Renal pelvis (tissue), 4 donors: Measurements from ENCODE around the gene MRPS16. TPM values are rescaled to one million over a fixed set of nuclear protein-coding genes. Genes with fewer than 3 reads are reported as not detected.

ENCODE experiments used
- DNase-seq: peaks from one replicate; pipeline ENCODE4 v3.0.0-alpha.2; 2013
- polyA plus RNA-seq, 3 donors: library from polyadenylated mRNA; unstranded; fragments of 120-200 nt; gene quantifications; one replicate each; pipeline ENCODE4 v1.2.1, GENCODE V29; 2013; ENCODE audit not compliant: insufficient read length in 3 of 3

MRPS16 gene
- polyA plus RNA-seq, 3 donors, result 82.6 to 89.3 (median 83.0) TPM

DNA sequence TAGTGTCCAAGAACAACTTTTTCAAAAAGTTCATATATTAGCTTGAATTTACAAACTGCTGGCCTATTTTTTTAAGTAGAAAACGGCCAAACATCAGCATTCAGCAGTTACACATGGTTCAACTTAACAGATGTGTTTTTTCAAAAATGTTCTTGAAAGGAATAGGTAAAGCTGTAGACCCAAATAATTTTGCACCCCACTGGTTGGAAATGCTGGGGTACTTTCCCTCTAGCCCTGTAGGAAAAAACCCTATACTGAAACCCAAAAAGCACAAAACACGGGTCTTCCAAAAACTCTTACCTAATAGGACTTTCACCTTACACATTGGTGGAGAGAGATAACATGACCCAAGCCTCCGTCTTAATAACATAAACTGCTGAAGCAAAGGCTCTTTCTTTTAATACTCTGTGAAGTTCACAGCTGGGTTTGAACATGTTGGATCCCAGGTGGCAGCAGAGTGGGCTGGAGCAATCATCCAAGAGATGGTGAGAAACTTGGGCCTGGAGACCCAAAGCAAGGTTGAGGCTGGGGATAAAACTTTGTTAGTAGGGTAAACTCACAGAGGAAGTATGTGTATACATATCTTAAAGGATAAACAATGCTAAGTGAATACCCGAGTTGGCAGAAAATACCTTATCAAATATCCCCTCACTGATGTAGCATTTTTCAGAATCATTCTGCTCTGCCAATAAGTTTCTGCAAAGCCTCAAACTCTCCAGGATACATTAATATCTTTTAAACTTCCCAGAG is 4.8 kb downstream of the MRPS16 start:
- no peak for DNase-seq

DNA sequence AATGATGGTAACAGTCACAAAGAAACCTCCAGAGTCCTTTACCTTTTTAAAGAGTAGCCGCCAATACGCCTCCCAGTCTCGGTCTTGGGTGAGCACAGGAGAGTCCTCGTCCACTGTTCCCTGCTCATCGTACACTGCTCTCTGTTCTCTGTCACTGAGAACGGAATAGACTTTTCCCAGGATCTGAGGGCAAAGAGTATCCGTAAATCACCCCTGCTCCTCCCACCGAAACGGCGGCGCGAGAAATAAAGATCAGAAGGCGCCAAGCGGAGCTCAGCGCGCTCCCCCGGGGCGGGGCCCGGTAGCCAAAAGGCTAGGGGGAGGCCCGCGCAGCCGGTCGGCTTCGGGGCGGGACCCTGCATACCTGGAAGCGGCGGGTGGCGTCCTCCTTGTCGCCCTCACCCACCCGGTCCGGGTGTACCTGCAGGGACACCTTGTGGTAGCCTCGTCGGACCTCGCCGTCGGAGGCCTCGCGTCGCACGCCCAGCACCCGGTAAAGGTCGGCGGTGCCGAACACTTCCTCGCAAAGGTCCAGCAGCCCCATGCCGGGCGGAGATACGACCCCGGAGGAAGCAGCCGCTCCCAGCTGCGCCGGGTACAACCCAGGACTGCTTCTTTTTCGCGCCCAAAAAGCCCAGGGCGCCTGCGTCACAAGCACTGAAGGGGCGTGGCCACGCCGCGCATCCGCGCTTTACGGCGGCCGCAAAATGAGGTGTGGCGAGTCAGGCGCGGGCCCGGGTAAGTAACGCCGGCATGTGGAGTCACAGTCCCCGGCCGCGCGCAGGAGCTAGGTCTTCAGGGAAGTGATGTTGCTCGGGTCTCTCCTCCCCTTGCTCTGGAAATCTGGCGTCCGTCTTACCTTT is 5.6 kb downstream of the MRPS16 start, which contains the start of gene DNAJC9:
TSS of gene DNAJC9 (minus strand) at position 610 of the 863 bp plus-strand sequence. CDS start at position 544, 66 bp downstream.
- DNase-seq, result peak; percentile 96

GRCh38 chr10:73246322-73246645 is 6.2 kb downstream of the MRPS16 start:
- DNase-seq, result no peak

DNA sequence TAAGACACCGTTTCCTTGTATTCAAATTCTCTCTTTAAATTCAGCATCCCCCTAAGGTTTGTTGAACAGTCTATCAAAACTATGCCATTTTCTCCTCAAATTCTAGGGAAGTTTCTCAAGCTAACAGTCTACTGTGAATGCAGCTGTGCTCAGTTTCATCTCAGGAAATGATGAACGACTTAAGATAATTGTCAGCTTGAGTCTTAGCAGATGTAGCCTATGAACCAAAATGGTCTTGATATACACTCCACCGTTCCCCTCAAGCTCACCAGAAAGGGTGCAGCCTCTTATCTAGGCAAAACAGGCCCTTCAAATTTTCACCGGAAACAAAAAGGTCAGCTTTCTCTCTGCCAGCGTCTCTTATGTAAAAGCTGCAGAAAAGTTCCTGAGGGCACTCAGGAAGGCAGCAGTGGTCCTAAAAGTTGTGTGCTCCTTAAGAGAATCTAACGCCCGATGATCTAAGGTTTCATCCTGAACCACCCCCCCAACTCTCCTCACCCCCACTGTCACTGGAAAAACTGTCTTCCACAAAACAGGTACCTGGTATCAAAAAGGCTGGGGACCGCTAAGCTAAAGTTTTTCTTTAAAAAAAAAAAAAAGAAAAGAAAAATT is 7.5 kb downstream of the MRPS16 start:
- DNase-seq, result no peak

- DNase-seq, result no peak
Observed at GRCh38 chr10:73239908-73240307, 12.5 kb downstream of the MRPS16 start.

DNA sequence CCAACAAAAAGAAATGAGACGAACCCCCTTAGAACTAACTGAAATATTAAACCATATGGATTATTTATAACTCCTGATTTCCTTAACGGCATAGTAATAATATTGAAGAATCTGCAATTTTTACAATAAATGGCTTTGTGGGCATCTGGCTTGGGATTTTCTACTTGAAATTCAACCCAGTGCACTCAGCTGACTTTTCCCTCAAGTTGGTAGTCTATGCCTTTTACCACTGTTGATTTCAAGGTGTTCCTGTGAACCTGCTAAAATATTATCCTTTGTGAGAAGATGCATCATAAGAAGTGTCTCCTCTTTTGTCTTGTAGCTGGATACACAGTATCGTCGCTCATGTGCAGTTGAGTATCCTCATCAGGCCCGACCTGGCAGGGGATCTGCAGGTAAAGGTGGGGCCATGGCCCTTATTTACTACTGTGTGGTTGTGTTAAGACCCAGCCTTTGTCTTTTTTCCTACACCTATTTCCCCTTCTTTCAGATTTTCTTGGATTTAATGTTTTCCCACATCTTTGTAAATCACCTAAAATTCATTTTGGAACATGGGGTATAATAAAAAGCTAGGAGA is 13.4 kb downstream of the MRPS16 start:
- DNase-seq, result no peak

- DNase-seq, result no peak
Observed at GRCh38 chr10:73234695-73235094, 17.7 kb downstream of the MRPS16 start.

DNA sequence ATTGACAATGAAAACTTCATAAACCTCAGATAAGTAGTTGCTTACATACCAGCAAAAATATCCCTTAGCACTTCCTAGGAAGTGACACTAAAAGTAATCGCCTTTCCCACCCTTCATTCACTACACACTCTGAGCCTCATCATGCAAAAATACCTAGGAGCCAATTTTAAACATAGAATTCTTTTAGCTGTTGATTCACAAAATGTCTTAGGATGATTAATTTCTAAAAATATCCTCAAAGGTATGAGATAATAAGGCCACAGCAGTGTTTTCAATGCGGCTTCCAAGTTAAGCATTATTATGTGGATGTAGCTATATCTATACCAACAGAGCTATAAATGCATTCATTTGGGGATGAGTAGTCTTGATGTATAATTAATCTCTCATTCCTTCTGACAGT is 18.6 kb downstream of the MRPS16 start:
- DNase-seq, result no peak

DNA sequence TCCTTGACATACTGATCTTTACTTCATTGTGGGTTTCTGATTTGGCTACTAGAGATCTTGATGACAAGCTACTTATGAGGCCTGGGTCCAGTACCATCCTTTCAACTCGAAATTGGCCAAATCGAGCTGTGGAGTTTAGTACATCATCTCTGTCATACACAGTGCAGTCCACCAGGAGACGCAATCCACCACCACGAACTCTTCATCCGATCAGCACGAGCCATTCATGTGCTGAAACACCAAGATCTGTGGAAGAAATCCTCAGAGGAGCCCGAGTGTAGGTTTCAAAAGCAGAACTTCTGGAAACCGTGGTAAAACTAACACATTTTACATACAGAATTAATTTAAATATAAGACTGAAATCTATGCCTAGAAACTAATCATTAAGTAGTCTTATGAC is 19.6 kb downstream of the MRPS16 start:
- DNase-seq, result no peak

DNA sequence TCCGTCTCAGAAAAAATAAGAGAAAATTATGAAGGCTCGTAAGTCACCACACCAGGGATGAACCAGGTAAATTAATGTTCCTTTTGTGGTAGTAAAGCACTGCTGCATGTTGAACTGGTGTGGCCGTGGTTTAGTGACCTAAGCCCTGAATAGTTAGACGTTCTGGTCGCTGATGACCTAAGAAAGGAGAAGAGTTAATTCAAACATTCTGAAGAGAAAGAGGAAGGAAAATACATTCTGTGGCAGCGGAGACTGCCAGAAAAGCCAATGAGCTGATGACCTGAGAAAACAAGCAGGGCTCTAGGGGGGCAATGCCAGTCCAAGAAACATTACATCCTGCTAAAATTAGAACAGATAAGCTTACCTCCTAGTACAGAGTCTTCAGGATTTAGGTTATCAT is 22.9 kb downstream of the MRPS16 start:
- DNase-seq, result no peak

DNA sequence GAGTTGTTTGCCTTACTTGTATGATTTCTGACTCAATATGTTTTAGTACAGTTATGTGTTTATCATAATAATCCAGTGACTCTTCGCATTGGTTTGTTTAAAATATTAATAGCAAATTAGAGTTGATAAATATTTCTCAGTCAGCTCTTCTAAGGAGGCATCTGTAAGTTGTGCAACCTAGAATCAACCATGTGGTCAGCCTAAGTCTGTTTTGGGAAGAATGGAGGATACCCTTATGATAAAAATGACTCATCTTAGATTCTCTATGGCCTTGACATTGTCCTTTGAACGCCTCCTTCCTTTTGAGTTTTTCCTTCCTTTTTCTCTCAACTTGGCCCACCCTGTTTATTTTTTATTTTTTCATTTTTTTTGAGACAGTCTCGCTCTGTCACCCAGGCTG is 24.2 kb downstream of the MRPS16 start:
- no peak for DNase-seq

- no peak for DNase-seq
Observed at GRCh38 chr10:73226663-73227062, 25.8 kb downstream of the MRPS16 start.

DNA sequence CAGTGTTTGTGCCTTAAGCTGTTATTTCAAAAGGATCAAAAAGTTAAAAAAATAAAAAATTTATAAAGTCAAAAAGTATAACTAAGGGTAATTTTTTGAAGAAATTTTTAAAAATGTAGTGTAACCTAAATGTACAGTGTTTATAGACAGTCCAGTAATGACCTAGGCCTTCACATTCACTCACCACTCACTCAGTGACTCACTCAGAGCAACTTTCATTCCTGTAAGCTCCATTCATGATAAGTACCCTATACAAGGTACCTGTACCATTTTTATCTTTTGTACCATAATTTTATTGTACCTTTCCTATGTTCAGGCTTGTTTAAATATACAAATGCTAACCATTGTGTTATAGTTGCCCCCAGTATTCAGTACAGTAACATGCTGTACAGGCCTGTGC is 26.9 kb downstream of the MRPS16 start:
- no peak for DNase-seq

GRCh38 chr10:73220989-73221388 is 31.5 kb downstream of the MRPS16 start:
- no peak for DNase-seq

DNA sequence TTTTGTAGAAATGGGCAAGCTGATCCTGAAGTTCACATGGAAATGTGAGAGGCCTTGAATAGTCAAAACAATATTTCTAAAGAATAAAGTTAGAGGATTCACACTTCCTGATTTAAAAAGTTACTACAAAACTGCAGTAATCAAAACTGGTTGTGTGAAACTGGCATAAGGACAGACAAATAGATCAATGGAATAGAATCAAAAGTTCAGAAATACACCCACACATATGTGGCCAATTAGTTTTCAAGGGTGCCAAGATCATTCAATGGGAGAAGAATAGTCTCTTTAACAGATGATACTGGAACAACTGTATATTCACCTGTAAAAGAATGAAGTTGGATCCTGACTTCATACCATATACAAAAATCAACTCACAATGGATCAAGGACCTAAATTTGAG is 33.1 kb downstream of the MRPS16 start:
- no peak for DNase-seq

- no peak for DNase-seq
Observed at GRCh38 chr10:73218431-73219191, 33.8 kb downstream of the MRPS16 start.

DNA sequence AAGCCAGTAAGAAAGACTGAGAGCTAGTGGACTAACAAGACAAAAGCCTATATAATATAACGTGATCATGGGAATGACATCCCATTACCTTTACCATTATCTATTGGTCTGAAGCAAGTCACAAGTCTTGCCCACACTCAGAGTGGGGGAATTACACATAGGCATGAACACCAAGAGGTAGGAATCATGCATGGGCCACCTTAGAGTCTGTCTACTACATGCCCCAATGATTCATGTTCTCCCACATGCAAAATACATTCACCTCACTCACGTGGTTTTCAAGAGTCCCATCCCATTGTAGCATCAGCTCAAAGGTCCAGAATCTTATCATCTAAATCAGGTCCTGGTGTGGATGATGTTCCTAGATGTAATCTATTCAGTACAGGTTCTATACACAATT is 34.8 kb downstream of the MRPS16 start:
- no peak for DNase-seq

- DNase-seq, result no peak
Observed at GRCh38 chr10:73215749-73216148, 36.7 kb downstream of the MRPS16 start.

DNA sequence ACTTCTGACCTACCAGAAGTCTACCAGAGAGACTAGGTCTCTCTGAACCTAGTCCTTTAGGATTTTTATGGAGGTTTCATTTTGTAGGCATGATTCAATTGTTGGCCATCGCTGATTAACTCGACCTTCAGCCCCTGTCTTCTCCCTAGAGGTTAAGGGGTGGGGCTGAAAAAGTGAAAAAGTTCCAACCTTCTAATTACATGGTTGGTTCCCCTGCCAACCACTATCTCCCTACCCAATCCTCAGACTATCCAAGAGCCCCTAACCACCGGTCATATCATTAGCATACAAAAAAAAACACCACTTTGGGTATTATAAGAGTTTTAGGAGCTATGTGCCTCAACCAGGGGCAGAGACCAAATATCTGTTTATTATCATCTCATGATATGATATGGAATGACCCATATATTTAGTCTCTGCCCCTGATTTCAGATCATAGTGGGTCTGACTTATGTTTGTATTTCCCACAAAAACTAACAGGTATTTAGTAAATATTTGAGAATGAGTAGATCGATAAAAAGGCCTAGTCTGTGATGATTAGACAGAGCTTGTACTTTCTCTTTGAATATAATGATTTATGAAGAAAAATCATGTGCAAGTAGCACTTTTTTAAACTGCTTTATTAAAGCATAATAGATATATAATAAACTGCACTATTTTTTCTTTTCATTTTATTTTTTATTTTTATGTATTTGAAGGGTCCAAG is 41.2 kb downstream of the MRPS16 start:
- no peak for DNase-seq

DNA sequence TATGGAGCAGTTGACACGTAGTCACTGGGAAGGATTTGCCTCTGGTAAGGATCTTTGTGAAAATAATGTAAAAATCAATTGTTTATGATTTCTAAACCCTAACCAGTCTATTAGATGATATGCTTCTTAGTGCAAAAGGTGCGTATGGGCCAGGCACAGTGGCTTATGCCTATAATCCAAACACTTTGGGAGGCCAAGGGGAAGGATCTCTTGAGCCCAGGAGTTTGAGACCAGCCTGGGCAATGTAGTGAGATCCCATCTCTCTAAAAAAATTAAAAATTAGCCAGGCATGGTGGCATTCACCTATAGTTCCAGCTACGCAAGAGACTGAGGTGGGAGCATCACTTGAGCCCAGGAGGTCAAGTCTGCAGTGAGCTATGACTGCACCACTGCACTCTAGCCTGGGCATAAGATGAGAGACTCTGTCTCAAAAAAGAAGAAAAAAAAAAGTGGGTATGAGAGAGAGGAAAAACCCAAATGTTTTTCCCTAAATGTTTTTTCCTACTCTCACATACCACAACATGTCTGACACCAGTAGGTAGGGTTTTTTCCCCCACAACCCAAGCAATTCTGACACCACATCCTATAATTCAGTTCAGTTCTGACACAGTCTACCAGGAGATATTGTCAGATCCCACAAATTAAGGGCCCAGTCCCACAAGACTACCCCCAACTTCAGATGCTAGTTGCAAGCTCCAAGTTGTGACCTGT is 41.9 kb downstream of the MRPS16 start:
- DNase-seq, result no peak
